HuH-7 (cell line): ENCODE results near the gene FGFR2.

Experiments
- DNase-seq: peaks from one replicate; pipeline ENCODE4 v3.0.0; 2011; ENCODE audit warnings: low spot score

Gene FGFR2

DNA sequence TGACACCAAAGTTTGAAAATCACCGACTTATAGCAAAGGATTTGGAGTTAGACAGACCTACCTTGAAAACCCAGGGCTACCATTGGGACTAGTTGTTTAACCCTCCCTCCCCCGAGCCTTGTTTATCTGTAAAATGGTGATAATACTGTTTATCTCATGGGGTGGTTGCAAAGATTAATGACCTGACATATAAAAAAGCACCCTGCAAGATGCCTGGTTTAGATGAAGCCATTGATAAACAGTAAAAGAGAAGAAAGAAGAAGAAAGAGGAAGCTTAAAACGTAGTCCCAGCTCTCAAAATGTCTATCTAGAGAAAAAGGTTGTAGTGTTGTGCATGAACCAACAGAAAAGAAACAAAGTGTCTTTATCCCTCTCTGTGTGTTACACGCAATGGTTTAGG lies 145.7 kb downstream of the FGFR2 start:
- no peak for DNase-seq

DNA sequence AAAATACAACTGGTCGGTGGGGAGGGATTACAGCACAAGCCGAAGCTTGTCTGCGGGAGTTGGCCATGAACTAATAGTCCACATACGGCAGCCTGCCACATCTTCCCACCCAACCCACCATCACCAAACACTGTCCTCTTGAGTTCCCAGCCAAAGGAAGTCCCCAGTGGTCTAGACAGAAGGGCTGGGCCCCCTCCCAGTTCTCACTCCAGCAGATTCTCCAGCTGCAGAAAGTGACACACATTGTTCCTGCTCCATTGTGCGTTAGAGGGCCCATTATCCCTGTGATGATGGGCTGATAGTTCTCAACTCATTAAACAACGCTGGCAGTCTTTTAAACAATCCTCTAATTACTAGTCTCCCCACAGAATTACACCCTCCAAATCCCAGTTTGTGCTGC lies 148.0 kb downstream of the FGFR2 start:
- no peak for DNase-seq

DNA sequence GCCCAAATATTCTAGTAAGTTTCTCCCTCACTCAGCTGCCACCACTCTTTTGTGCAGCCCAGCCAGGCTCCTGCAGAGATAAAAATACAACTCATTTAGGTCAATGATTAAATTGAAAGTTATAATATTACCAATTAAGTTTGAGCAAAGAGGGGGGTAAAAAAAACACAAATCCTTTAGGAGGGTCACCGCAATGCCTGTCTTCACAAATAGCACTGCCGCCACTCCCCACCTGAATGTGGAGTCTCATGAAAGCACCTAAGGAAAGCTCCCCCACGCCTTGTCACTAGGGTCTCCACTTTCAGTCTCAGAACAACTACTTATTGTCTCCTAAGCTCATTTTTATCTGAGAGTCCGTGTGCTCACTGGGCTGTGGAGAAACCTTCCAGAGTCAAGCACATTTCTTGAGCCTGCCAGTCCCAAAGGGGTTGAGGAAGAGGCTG lies 148.7 kb downstream of the FGFR2 start:
- no peak for DNase-seq

DNA sequence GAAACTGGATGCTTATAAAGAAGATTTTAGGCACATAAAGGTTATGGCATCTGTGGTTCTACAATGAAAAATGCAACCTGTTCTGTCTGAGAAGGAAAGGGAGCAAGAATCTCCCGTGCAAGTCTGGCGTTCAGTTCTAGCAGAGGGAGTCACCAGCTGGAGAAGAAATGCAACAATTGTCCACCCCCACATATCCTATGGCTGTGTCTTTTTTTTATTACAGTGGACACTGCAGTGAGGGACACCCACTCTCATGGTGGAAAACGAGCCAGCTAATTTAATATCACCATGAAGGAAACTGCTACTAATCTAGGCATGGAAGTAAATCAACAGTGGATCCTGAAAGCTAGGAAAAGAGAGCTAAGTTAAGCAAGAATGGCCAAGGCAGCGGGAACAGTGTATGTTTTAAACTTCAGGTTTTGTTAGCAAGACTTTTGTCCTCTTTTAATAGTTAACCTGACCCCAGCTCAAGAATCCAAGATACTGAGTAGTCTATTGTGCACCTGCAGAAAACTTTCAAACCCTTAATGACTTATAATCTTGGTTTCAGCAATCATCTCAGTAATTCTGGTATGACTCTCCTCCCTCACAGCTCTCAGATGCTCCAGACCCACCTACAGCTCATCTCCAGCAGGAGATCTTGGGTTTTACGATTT lies 149.3 kb downstream of the FGFR2 start:
- DNase-seq, result no peak

DNA sequence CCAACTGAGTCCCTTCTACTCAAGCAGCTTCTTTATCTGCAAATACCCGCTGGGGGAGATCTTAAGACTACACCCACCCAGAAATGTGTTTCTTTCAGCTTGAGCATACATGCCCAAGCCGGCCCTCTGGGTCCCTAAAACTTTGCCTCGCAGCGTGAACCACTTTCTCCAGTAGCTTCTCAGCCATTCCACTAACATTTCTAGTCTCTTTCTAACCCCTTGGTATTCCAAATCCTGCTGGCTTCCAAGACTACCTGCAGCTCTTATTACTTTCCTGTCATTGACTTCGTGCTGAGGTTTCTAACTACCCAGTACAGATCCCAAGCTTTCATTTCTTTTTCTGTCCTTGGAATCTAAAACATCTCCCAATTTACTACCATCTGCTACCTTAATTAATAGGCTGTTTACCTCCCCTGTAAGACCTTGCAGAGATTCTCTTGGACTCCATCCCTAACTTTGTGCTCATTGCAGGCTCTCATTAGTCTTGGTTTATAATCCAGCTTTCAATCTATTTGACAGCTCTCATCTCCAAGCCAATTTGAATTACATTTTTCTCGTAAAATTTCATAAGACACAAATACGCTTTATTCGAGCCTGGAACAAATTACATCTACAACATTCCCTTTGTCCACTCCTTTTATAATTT lies 153.6 kb downstream of the FGFR2 start:
- DNase-seq, result no peak

DNA sequence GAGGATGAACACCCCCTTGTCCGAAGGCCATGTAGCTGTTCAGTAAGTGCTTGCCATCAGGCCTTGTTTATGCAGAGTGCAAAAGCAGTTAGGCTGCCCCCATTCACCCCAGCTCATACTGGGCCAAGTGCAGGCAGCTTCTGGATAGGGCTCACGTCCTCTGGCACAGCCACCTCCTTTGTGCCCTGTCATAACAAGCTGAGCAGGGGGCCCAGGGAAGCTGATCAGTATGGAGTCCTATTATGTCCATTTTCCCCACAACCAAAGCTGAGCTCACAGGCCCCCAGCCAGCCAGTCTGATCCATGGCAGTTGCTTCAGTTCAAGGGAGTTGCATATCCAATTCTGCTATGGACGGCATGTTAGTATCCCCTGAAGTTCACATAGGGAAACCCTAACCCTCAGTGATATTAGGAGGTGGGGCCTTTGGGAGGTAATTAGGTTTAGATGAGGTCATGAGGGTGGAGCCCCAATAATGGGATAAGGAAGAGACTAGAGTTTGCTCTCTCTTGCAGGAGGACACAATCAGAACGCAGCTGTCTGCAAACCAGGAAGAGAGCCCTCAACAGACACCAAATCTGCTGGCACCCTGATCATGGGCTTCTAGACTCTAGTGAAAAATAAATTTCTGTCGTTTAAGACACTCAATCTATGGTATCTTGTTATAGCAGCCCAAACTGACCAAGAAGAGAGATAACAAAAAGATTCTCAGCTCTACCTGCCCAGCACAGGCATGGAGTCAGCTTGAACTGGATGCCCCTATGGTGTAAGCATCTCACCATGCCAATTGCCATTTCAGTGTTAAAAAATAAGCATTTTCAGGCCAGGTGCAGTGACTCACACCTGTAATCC lies 155.9 kb downstream of the FGFR2 start:
- DNase-seq, result no peak

DNA sequence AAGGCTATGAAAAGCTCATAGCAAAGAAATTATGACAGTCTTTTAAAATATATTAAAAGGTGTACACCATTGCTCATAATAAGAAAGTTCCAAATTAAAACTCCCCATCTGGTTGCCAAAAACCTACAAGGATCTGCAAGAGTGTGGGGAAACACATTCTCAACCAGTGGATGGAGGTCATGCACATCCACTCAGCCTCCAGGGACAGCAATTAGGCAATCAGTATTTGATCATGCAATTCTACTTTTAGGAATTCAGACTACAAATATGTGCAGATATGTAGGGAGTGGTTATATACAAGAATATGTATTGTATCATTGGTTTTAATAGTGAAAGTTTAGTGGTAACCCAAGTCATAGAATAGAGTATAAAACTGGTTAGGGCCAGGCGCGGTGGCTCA lies 157.8 kb downstream of the FGFR2 start:
- DNase-seq, result no peak

DNA sequence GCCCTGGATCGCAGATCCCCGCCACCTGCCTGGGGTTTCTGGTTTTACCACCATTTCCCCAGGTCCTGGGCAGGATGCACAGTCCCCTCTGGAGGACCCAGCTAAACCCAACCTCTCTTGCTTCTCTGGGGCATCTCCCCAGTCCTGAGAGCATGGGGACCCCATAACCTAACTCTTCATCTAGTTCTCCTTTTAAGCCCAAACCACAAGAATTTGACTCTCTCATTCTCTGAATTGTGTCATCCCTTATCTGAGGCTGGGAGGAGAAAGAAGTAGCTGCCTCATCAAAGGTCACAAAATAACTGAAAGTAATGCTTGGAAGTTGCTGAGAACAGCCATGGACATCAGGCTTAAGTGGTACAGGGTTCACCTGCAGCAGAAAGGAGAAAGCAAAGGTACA lies 159.9 kb downstream of the FGFR2 start:
- DNase-seq, result no peak

DNA sequence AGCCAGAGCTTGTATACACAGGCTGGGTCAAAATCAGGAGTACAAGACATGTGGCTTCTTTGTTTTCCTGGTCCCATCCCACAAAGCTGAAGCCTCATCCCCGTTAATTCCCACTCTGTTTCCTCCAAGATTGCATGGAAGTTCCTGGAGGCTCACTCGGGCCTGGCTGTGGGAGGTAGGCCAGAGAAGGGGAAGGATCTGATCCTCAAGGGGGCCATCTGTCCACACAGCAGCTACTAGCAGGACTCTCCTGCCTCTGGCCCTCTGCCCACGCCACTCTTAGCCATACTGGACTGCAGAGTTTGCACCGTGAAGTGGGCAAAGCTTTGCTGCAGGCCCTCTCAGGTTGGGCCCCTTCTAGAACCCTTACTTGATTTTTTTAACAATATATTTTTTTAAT lies 160.6 kb downstream of the FGFR2 start:
- no peak for DNase-seq

DNA sequence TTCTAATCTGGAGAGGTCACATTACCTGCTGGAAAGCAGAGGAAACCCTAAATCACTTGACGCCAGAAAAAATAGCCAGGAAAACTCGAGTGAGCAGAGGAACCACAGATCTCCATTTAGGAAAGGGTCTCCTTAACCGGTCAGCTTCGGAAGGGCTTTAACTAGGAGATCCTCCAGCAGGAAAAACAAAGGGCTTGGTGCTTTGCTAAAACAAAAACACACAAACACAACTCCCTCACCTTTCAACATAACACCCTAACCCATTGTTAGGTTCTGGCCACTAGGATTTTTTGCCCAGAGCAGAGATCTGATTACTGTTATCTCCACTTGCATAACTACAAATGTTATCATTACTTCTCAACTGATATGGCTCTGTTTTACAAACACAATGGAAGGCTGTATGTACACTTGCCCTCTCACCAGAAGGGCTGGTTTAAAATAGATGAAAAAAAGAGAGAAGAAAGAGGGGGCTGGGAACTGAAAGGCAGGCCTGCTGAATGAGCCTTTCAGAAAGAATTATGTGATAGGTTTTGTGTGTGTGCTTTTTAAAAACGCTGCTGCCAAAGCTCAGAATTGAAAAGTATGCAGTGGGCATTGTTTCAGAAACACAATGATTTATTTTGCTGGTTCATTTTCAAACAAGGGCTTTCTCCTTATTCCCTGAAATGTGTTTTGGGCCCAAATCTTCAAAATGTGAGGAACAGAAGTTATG lies 161.5 kb downstream of the FGFR2 start:
- no peak for DNase-seq

DNA sequence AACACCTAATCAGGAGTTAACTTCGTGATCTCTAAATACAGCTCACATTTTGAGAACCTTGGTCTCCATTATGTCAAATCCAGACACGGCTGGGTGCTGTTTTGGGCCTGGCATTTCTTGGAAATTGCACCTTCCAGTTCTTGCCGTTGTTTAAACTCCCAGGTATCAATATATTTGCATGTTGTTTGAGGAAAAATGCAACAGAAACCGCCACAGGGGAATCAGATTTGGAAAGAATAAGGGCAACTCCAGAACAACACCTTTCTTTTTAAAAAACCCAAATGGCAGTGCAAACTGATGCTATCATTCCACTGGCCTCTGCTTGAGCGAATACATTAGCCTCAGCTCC lies 162.0 kb downstream of the FGFR2 start:
- DNase-seq, result no peak

DNA sequence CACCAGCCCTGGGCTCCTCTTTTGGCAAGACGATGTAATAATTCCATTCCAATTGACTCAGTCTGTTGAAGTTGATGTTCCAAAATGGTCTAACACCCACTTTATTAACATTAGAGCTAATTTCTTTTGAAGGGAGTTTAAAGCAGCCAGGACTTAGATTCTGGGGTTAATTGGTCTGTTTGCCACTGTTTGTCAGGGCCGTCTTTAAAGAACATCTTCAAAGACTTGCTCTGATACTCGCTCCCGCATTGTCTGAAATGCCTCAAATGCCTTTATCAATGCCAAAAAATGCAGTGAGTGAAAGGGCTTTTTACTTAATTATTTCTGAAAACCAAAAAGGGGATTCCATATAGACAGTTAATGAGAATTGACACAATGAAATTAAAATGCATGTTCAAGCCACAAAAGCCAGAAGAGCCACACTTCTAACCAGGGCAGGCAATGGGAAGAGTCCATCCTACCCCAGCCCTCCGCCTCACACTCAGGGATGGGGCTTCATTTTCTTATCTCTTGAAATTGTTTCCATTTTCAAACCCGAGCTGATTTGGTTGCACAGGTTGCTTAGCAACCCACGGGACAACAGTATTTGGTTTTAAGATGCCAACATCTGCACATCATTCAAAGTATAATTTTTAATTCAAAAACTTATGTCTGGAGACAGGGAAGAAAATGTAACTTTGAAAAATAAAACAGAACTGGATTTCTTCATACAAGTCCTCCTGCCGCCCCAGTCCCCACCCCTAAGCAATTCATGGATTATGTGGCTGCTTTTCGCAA lies 163.0 kb downstream of the FGFR2 start:
- no peak for DNase-seq

DNA sequence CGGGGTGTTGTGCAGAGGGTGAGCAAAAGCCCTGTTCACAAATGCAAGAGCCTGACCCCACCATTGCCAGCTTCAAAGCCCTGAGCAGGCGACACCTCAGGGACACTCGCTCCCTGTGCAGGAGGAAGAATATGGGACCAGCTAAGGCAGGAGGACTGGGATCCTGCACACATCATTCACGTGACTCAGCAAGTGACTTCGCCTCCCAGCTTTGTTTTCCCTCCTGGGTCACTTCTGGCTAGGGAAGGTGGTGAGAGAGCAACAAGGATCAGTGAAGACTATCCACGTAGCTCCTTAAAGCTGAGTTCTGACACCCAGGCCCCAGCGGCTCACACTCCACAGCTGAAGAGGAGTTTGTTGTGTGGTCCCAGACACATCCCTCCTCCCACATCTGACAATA lies 164.3 kb downstream of the FGFR2 start:
- DNase-seq, result no peak

DNA sequence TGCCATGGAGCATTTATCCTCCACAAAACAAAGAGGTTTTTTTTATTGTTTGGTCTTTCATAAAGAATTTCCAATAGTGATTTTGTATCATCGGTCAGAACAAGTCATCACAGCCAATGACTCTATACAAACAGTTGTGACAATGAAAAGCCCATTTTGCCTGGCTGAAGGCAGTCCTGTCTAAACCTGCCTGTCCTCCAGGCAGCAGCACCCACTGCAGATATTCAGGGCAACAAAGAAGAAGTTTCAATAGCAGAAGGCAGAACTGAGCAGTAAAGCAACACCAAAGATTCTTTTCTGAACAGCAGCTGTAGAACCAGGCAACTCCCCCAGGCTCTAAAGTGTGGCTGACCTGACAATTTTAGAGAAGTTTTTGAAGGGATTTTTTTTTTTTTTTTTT lies 169.4 kb downstream of the FGFR2 start:
- no peak for DNase-seq
